Thymus (tissue), 11 donors: ENCODE results near the gene NEGR1. TPM values are rescaled to one million over a fixed set of nuclear protein-coding genes. Genes with fewer than 3 reads are reported as not detected.

ENCODE experiments used
- DNase-seq, 9 donors: peaks; one replicate each; pipeline ENCODE4 v3.0.0-alpha.2; 2013; ENCODE audit warnings: low spot score in 9 of 9, low read depth in 6 of 9, missing footprints in 1 of 9
- H3K27ac ChIP-seq, 2 donors: one replicate each; pipeline ENCODE4 v1.5.1; 2013; ENCODE audit warnings: control low read depth in 1 of 2, low read depth in 1 of 2, low read length in 1 of 2, mild to moderate bottlenecking in 1 of 2, moderate library complexity in 1 of 2
- H3K27me3 ChIP-seq, 2 donors: one replicate each; pipeline ENCODE4 v1.5.1; 2013; ENCODE audit warnings: low read length in 1 of 2; ENCODE audit not compliant: control insufficient read depth in 2 of 2, insufficient read depth in 1 of 2
- H3K36me3 ChIP-seq, 2 donors: one replicate each; pipeline ENCODE4 v1.5.1; 2013; ENCODE audit warnings: low read length in 1 of 2, mild to moderate bottlenecking in 1 of 2, moderate library complexity in 1 of 2; ENCODE audit not compliant: control insufficient read depth in 2 of 2, insufficient read depth in 2 of 2
- H3K4me1 ChIP-seq, 2 donors: one replicate each; pipeline ENCODE4 v1.5.1; 2013; ENCODE audit warnings: low read length in 2 of 2; ENCODE audit not compliant: control insufficient read depth in 2 of 2, insufficient read depth in 2 of 2
- H3K4me3 ChIP-seq, 2 donors: one replicate each; pipeline ENCODE4 v1.5.1; 2013; ENCODE audit warnings: low read length in 2 of 2, control low read depth in 1 of 2, mild to moderate bottlenecking in 1 of 2
- H3K9me3 ChIP-seq, 2 donors: one replicate each; pipeline ENCODE4 v1.5.1; 2013; ENCODE audit warnings: low read length in 1 of 2, mild to moderate bottlenecking in 1 of 2; ENCODE audit not compliant: control insufficient read depth in 2 of 2, insufficient read depth in 1 of 2
- WGBS: extraction: QIAGEN DNeasy Blood & Tissue Kit; methylation state at CpG from one replicate; pipeline ENCODE4 v1.1.7; 2013; 5-methylcytosine and 5-hydroxymethylcytosine counted together
- polyA plus RNA-seq: library from polyadenylated mRNA; stranded (reverse); fragments of 200-250 nt; gene quantifications from one replicate; pipeline ENCODE4 v1.2.3, GENCODE V29; 2013
- total RNA-seq: library from RNA; stranded (reverse); fragments of 120-200 nt; gene quantifications from one replicate; pipeline ENCODE4 v1.2.4, GENCODE V29; 2013
- donor health status: healthy.

Gene NEGR1
- total and polyA plus RNA-seq, 2 donors = 2.8 to 3.3 TPM

GRCh38 chr1:71422221-71422620 is 860.1 kb downstream of the NEGR1 start:
- WGBS = 94% methylated on average over 6 of the region's 6 CpGs
- Histone ChIP-seq H3K27me3 (no peaks in the 10 kb centered on the region), H3K27ac (no peak overlapping the region), H3K4me1 (no peaks in the 10 kb centered on the region), H3K36me3 (no peaks in the 10 kb centered on the region), H3K4me3 (no peak overlapping the region), H3K9me3 (no peaks in the 10 kb centered on the region)
- no peak for DNase-seq

DNA sequence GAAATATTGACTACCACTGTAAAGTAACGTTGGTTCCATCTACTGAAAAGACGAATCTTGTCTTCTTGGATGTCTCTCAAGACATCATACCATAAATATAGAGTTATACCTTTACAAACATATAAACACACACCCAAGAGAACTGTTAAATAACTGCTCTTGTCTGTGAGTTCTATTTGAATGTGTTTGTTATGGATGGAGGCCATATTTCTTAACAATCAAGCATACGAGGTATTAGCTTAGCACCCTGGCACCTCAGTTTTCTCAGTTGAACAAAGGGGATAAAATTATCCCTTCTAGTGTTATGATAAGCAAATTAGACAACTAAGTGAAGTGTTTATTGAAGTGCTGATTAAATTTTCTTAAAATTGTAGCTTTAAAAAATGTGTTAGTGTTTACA is 864.9 kb downstream of the NEGR1 start:
- Histone ChIP-seq H3K36me3 (no peaks in the 10 kb centered on the region), H3K27me3 (no peaks in the 10 kb centered on the region), H3K9me3 (no peaks in the 10 kb centered on the region), H3K4me3 (no peak overlapping the region), H3K27ac (no peak overlapping the region), H3K4me1 (no peaks in the 10 kb centered on the region)
- 95% methylated on average over 3 of the region's 3 CpGs for WGBS
- DNase-seq = no peak

- WGBS = 29% methylated on average over 2 of the region's 2 CpGs
- H3K4me3 ChIP-seq = no peak overlapping the region
These were observed 868.2 kb downstream of the NEGR1 start for GRCh38 chr1:71414179-71414578.

GRCh38 chr1:71413441-71414175 is 868.7 kb downstream of the NEGR1 start:
- Histone ChIP-seq H3K4me1 (no peaks in the 10 kb centered on the region), H3K27ac (no peak overlapping the region), H3K27me3 (no peaks in the 10 kb centered on the region), H3K36me3 (no peaks in the 10 kb centered on the region), H3K9me3 (no peaks in the 10 kb centered on the region), H3K4me3 (no peak overlapping the region)
- 69% methylated on average over 3 of the region's 3 CpGs for WGBS
- DNase-seq = no peak

More at GRCh38 chr1:71414179-71414578, 868.2 kb downstream of the NEGR1 start:
- no peaks in the 10 kb centered on the region for H3K36me3 ChIP-seq
- no peaks in the 10 kb centered on the region for H3K9me3 ChIP-seq
- H3K27ac ChIP-seq = no peak overlapping the region
- DNase-seq = no peak
- no peaks in the 10 kb centered on the region for H3K27me3 ChIP-seq
- no peaks in the 10 kb centered on the region for H3K4me1 ChIP-seq

GRCh38 chr1:71400050-71400449 is 882.3 kb downstream of the NEGR1 start:
- no peak overlapping the region for H3K4me3 ChIP-seq
- H3K9me3 ChIP-seq = no peaks in the 10 kb centered on the region
- no peak overlapping the region for H3K27ac ChIP-seq
- H3K4me1 ChIP-seq = no peaks in the 10 kb centered on the region
- DNase-seq = no peak
- H3K27me3 ChIP-seq = no peaks in the 10 kb centered on the region
- H3K36me3 ChIP-seq = no peaks in the 10 kb centered on the region

DNA sequence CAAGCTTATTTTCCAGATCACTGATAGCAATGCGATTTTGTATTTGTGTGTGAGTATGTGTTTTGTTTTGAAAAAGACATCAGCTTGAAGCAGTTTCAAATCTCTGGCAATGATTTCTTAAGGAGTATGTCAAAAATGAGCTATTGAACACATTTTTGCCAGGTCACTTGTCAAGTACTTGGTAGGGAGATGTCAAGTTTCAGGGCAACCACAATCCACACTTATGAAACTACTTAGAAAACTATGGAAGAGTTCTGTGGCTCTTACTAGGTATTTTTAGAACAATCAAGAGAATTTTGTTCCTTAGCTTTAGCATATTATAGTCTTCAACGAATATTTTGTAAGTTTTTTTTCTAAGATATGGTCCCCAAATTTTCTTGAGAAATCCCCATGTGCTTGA is 882.7 kb downstream of the NEGR1 start:
- Histone ChIP-seq H3K27ac (no peak overlapping the region), H3K9me3 (no peaks in the 10 kb centered on the region), H3K27me3 (no peaks in the 10 kb centered on the region), H3K36me3 (no peaks in the 10 kb centered on the region), H3K4me3 (no peak overlapping the region), H3K4me1 (no peaks in the 10 kb centered on the region)
- 71% methylated on average over 2 of the region's 2 CpGs for WGBS
- no peak for DNase-seq

DNA sequence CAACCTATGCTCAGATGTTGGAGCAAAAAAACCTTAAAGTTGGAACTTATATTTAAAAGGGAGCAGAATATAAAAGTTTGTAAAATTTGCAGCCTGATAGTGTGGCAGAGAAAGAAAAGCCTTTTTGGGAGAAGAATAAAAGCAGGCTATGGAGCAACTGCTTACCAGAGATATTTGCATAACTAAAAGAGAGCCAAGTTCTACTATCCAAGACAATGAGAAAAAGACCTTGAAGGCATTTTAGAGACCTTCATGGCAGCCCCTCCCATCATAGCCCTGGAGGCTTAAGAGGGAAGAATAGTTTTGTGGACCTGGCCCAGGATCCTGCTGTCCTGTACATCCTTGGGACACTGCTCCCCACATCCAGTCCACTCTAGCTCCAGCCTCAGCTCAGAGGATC is 889.0 kb downstream of the NEGR1 start:
- H3K27ac ChIP-seq = no peak overlapping the region
- DNase-seq = no peak
- H3K9me3 ChIP-seq = no peaks in the 10 kb centered on the region

DNA sequence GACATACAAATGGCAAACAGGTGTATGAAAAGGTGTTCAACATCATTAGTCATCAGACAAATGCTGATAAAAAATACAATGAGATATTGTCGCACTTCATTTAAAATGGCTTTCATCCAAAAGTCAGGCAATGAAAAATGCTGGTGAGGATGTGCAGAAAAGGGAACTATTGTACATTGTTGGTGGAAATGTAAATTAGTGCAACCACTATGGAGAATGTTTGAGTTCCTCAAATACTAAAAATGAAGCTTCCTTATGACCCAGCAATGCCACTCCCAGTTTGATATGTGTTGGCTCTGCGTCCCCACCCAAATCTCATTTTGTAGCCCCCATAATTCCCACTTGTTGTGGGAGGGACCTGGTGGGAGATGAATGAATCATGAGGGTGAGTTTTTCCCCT is 891.8 kb downstream of the NEGR1 start:
- 97% methylated on average over 2 of the region's 2 CpGs for WGBS
- DNase-seq = no peak
- Histone ChIP-seq H3K27me3 (no peaks in the 10 kb centered on the region), H3K36me3 (no peaks in the 10 kb centered on the region), H3K4me3 (no peak overlapping the region), H3K9me3 (no peaks in the 10 kb centered on the region), H3K4me1 (no peaks in the 10 kb centered on the region), H3K27ac (no peak overlapping the region)

More for the DNA sequence above, 889.0 kb downstream of the NEGR1 start:
- Histone ChIP-seq H3K36me3 (no peaks in the 10 kb centered on the region), H3K4me3 (no peak overlapping the region), H3K27me3 (no peaks in the 10 kb centered on the region), H3K4me1 (no peaks in the 10 kb centered on the region)

DNA sequence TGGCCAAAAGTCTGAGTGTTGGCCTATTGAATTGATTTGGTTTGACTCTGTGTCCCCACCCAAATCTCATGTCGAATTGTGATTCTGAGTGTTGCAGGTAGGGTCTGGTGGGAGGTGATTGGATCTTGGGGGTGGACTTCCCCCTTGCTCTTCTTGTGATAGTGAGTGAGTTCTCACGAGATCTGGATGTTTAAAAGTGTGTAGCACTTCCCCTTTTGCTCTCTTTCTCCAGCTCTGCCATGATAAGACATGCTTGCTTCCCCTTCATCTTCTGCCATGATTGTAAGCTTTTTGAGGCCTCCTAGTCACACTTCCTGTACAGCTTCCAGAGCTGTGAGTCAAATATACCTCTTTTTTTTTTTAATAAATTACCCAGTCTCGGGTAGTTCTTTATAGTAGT is 904.5 kb downstream of the NEGR1 start:
- Histone ChIP-seq H3K4me3 (no peak overlapping the region), H3K9me3 (no peaks in the 10 kb centered on the region), H3K36me3 (no peaks in the 10 kb centered on the region), H3K4me1 (no peaks in the 10 kb centered on the region), H3K27me3 (no peaks in the 10 kb centered on the region), H3K27ac (no peak overlapping the region)
- DNase-seq = no peak
- 86% methylated on average over 3 of the region's 3 CpGs for WGBS
